A172 (cell line): ENCODE data around the gene TEDC2. TPM values are rescaled to one million over a fixed set of nuclear protein-coding genes. Genes with fewer than 3 reads are reported as not detected.

ENCODE experiments used
- DNase-seq: peaks from one replicate; pipeline ENCODE4 v3.0.0-alpha.2; 2015; ENCODE audit warnings: low spot score
- total RNA-seq: library from RNA; depleted of rRNA; stranded (reverse); fragments of >200 nt; shearing (Covaris generic); gene quantifications from 2 replicates; pipeline ENCODE4 v1.2.3, GENCODE V29; 2014

TEDC2 gene
- total RNA-seq, 1 experiment from 2014 or later: 33.2 TPM

- DNase-seq: no peak
Measured at GRCh38 chr16:2495041-2495440, 35.1 kb downstream of the TEDC2 start.

- DNase-seq: no peak
Measured at GRCh38 chr16:2496223-2497115, 36.6 kb downstream of the TEDC2 start.

- no peak for DNase-seq
Measured at GRCh38 chr16:2497116-2497630, 37.3 kb downstream of the TEDC2 start.

- no peak for DNase-seq
Measured at GRCh38 chr16:2497695-2498484, 38.0 kb downstream of the TEDC2 start.

GRCh38 chr16:2498531-2499253 lies 38.8 kb downstream of the TEDC2 start:
- DNase-seq: no peak

GRCh38 chr16:2499454-2499853 lies 39.5 kb downstream of the TEDC2 start:
- DNase-seq: no peak

- DNase-seq: no peak
Measured at GRCh38 chr16:2499890-2500429, 40.1 kb downstream of the TEDC2 start.

- no peak for DNase-seq
Measured at GRCh38 chr16:2500430-2500917, 40.6 kb downstream of the TEDC2 start.

- peak; percentile 75 for DNase-seq
Measured at GRCh38 chr16:2500918-2501750, 41.2 kb downstream of the TEDC2 start.

- no peak for DNase-seq
Measured at GRCh38 chr16:2501946-2502895, 42.3 kb downstream of the TEDC2 start.

- DNase-seq: no peak
Measured at GRCh38 chr16:2505695-2506094, 45.8 kb downstream of the TEDC2 start.

GRCh38 chr16:2507052-2507659 lies 47.2 kb downstream of the TEDC2 start:
- no peak for DNase-seq

- DNase-seq: no peak
Measured at GRCh38 chr16:2507665-2508064, 47.8 kb downstream of the TEDC2 start.

- no peak for DNase-seq
Measured at GRCh38 chr16:2508722-2509400, 49.0 kb downstream of the TEDC2 start.

GRCh38 chr16:2511128-2511800 lies 51.4 kb downstream of the TEDC2 start:
- no peak for DNase-seq

GRCh38 chr16:2511996-2512734 lies 52.3 kb downstream of the TEDC2 start:
- no peak for DNase-seq
